Measurements from ENCODE around the gene KLRF1. TPM values are rescaled to one million over a fixed set of nuclear protein-coding genes. Genes with fewer than 3 reads are reported as not detected.
"Not testable (repeated sequence)": the region's sequence is repeated elsewhere in the genome, so short reads cannot be mapped to it uniquely, and the experiment has no call there.

KLRF1 gene
- total RNA-seq, 2 donors from 2014 or later = not detected

DNA sequence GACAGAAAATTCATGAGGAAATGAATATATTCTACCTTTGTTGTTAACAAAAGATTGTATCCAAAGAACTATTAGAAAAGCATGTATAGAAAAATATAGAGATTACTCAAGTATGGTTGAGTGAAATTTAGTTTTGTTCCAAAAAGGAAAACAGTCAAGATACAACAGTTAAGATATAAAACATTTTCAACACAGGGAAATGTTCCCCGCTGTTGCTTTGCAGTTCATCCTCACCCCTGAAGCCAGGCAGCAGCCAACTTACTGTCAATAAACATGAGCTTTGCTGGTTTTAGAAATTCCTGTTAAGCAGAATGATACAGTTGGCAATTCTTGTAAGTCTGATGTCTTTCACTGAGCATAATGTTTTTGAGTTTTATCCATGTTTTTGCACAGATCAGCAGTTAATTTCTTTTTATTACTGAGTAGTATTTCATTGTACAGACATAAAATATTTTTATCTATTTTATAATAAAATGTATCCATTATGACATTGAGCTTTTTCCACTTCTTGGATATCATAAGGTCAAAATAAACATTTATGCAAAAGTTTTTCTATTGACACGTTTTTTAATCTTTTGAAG, 43.1 kb downstream of the KLRF1 start:
- Histone ChIP-seq H3K36me3 (replicated peaks in 1 of 2; ENCODE audit: insufficient read depth in 1 of 2, low read depth in 2 of 2) (no peaks in the 10 kb centered on the region), H3K4me3 (no peak overlapping the region), H3K27me3 (no peaks in the 10 kb centered on the region), H3K27ac (peak overlapping the region in 3 of 4 donors; percentile 11 to 64 (median 51)), H3K4me1 (no peaks in the 10 kb centered on the region), H3K9me3 (no peaks in the 10 kb centered on the region)
- ATAC-seq (no peak), DNase-seq (no peak)
- TF ChIP-seq, protein P1, sequence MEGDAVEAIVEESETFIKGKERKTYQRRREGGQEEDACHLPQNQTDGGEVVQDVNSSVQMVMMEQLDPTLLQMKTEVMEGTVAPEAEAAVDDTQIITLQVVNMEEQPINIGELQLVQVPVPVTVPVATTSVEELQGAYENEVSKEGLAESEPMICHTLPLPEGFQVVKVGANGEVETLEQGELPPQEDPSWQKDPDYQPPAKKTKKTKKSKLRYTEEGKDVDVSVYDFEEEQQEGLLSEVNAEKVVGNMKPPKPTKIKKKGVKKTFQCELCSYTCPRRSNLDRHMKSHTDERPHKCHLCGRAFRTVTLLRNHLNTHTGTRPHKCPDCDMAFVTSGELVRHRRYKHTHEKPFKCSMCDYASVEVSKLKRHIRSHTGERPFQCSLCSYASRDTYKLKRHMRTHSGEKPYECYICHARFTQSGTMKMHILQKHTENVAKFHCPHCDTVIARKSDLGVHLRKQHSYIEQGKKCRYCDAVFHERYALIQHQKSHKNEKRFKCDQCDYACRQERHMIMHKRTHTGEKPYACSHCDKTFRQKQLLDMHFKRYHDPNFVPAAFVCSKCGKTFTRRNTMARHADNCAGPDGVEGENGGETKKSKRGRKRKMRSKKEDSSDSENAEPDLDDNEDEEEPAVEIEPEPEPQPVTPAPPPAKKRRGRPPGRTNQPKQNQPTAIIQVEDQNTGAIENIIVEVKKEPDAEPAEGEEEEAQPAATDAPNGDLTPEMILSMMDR (IDR thresholded peaks at IDR 0.05) = no peak
- TF ChIP-seq POLR2A (IDR thresholded peaks at IDR 0.05) = no peak
- intact Hi-C loops (cut with DNase I) = no loop called here
- 60 to 62% methylated on average over 2 of the region's 2 CpGs for WGBS, 2 donors

DNA sequence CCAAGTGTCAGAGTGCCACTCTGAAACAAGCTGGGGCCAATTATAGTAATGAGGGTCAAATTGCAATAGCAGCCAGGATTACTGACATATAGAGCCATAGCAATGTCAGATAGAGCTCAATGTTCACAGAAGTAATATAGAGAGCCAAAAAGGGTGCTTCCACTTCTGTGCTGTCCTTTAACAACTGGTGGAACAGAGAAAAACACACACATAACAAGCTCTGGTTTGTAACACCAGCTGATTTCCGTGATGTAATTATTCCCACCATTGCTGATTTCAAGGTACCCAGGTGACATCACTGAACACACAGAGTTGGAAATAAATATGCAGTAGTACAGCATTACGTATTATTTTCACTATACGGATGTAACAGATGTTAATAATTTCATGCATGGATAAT, 44.9 kb downstream of the KLRF1 start:
- TF ChIP-seq, protein P1 (IDR thresholded peaks at IDR 0.05) = no peak
- no peak for TF ChIP-seq POLR2A (IDR thresholded peaks at IDR 0.05)
- no peak for DNase-seq

DNA sequence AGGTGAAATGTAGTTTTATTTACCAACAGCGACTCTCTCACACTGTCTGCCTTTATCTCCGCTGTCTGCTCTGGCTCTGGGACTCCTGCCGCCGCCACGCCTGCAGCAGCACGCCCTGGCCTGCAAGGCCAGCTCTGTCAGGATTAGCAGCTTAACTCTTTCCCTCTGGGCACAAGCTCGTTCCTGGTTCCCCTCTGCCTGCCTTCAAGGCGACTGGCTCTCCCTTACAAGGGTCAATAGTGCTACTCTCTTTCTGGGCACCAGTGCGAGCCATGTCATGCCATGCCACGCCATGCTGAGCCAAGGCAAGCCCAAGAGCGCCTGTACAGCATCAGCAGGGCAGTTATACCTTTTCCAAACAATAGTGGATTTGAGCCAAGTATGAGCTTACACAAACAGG, 45.5 kb downstream of the KLRF1 start:
- Histone ChIP-seq H3K4me3 (no peak overlapping the region), H3K27me3 (no peaks in the 10 kb centered on the region), H3K27ac (no peak overlapping the region), H3K4me1 (no peaks in the 10 kb centered on the region), H3K36me3 (replicated peaks in 1 of 2; ENCODE audit: insufficient read depth in 1 of 2, low read depth in 2 of 2) (no peaks in the 10 kb centered on the region), H3K9me3 (no peaks in the 10 kb centered on the region)
- WGBS, 2 donors = 55 to 67% methylated on average over 11 of the region's 11 CpGs
- DNase-seq (no peak), ATAC-seq (no peak)
- intact Hi-C loops (cut with DNase I) = no loop called here
- no peak for TF ChIP-seq POLR2A (IDR thresholded peaks at IDR 0.05)
- TF ChIP-seq, protein P1 (IDR thresholded peaks at IDR 0.05) = no peak

More for the DNA sequence above, 44.9 kb downstream of the KLRF1 start:
- H3K27me3 ChIP-seq = no peaks in the 10 kb centered on the region
- no peaks in the 10 kb centered on the region for H3K4me1 ChIP-seq
- intact Hi-C loops (cut with DNase I) = no loop called here
- H3K36me3 ChIP-seq (replicated peaks in 1 of 2; ENCODE audit: insufficient read depth in 1 of 2, low read depth in 2 of 2) = no peaks in the 10 kb centered on the region
- H3K27ac ChIP-seq = no peak overlapping the region
- H3K9me3 ChIP-seq = no peaks in the 10 kb centered on the region
- 57 to 77% methylated on average over 3 of the region's 3 CpGs for WGBS, 2 donors
- no peak overlapping the region for H3K4me3 ChIP-seq
- ATAC-seq = no peak

DNA sequence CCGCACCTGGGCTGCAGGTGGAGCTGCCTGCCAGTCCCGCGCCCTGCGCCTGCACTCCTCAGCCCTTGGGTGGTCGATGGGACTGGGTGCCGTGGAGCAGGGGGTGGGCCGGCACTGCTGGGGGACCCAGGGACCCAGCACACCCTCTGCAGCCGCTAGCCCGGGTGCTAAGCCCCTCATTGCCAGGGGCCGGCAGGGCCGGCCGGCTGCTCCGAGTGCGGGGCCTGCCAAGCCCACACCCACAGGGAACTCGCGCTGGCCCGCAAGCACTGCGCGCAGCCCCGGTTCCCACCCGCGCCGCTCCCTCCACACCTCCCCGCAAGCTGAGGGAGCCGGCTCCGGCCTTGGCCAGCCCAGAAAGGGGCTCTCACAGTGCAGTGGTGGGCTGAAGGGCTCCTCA, 48.8 kb downstream of the KLRF1 start:
- H3K4me3 ChIP-seq; ATAC-seq; DNase-seq; H3K27me3 ChIP-seq; H3K4me1 ChIP-seq; H3K9me3 ChIP-seq; intact Hi-C loops (cut with DNase I); H3K27ac ChIP-seq; H3K36me3 ChIP-seq (replicated peaks in 1 of 2; ENCODE audit: insufficient read depth in 1 of 2, low read depth in 2 of 2): not testable (repeated sequence)
- WGBS, 2 donors = 96 to 100% methylated on average over 1 to 18 of the region's 26 CpGs

DNA sequence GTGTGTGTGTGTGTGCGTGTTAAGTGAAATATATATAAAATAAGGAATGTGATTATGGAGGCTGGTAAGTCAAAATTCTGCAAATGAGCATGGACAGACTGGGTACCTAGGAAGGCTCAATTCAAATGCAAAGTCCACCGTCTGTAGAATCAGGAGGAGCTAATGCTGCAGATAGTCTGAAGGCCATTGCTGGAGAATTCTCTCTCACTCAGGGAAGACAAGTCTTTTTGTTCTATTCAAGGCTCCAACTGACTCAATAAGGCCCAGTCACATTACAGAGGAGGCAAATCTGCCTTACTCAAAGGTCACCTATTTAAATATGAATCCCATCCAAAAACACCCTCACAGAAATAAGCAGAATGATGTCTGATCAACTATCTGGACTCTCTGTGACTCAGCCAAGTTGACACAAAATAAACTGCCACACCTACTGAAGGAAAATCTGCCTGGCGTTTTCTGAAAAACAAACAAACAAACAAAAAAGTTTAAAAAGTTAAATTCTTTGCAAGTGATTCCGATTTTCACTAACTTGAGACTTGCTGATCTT, 53.3 kb downstream of the KLRF1 start:
- Histone ChIP-seq H3K27me3 (no peaks in the 10 kb centered on the region), H3K27ac (no peak overlapping the region), H3K4me1 (no peaks in the 10 kb centered on the region), H3K9me3 (no peaks in the 10 kb centered on the region), H3K4me3 (no peak overlapping the region), H3K36me3 (replicated peaks in 1 of 2; ENCODE audit: insufficient read depth in 1 of 2, low read depth in 2 of 2) (no peaks in the 10 kb centered on the region)
- 62 to 68% methylated on average over 4 of the region's 4 CpGs for WGBS, 2 donors
- intact Hi-C loops (cut with DNase I) = no loop called here
- DNase-seq (no peak), ATAC-seq (no peak)
- TF ChIP-seq POLR2A (IDR thresholded peaks at IDR 0.05) = no peak
- TF ChIP-seq, protein P1 (IDR thresholded peaks at IDR 0.05) = no peak
